ENCODE results near the gene GRIN2A.

The GRIN2A gene

GRCh38 chr16:9723136-9723535 is 459.1 kb downstream of the GRIN2A start:
- no peak for TF ChIP-seq CTCF (IDR thresholded peaks at IDR 0.05; ENCODE audit: low read depth, low read length)
- no peak overlapping the region for H3K4me3 ChIP-seq (ENCODE audit: low read depth, low read length)

DNA sequence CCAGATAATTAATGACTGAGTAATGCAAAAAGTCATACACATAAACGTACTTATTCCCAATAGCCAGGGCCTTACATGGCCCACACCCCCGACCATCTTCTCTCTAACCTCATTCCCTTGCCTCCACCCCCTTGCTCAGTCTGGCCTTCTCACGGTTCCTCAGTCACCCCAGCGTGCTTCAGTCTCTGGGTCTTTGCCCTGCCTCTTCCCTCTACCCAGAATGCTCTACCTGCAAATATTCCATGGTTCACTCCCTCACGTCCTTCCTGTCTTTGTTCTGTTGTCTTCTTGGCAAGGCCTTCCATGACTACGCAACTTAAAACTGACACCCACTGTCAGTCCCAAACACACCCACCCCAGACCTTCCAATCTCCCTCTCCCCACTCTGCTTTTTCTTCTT is 468.3 kb downstream of the GRIN2A start:
- H3K4me3 ChIP-seq (ENCODE audit: low read depth, low read length), result no peak overlapping the region
- no peak for TF ChIP-seq CTCF (IDR thresholded peaks at IDR 0.05; ENCODE audit: low read depth, low read length)

DNA sequence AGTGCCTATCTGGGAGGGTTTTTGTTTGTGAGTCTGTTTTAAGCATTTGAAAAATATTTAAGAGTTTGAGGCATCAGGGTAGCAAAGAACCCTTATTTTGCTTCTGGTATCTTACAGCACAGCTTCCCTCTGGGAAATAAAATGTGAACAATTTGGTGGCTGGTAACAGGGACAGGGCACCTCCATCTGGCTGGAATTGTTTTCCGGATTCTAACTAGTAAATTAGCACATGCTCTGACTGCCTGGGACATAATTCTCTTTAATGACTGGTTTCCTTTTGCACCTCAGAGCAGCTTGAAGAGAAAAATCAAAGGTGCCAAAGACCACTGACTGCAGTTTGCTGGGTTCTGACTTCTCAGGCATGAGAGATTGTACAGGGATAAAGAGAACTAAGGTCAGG is 469.1 kb downstream of the GRIN2A start:
- no peak overlapping the region for H3K4me3 ChIP-seq (ENCODE audit: low read depth, low read length)
- no peak for TF ChIP-seq CTCF (IDR thresholded peaks at IDR 0.05; ENCODE audit: low read depth, low read length)

GRCh38 chr16:9708972-9709620 is 473.1 kb downstream of the GRIN2A start:
- no peak for TF ChIP-seq CTCF (IDR thresholded peaks at IDR 0.05; ENCODE audit: low read depth, low read length)
- no peak overlapping the region for H3K4me3 ChIP-seq (ENCODE audit: low read depth, low read length)

GRCh38 chr16:9706217-9706836 is 475.9 kb downstream of the GRIN2A start:
- no peak overlapping the region for H3K4me3 ChIP-seq (ENCODE audit: low read depth, low read length)
- TF ChIP-seq CTCF (IDR thresholded peaks at IDR 0.05; ENCODE audit: low read depth, low read length), result no peak

GRCh38 chr16:9703731-9704130 is 478.5 kb downstream of the GRIN2A start:
- no peak overlapping the region for H3K4me3 ChIP-seq (ENCODE audit: low read depth, low read length)
- TF ChIP-seq CTCF (IDR thresholded peaks at IDR 0.05; ENCODE audit: low read depth, low read length), result no peak
